GM20000 (cell line): ENCODE measurements around the gene NANS.
A peak's percentile ranks its signal among the peaks of the same experiment; 100 is the strongest.
"Not testable (repeated sequence)": the region's sequence is repeated elsewhere in the genome, so short reads cannot be mapped to it uniquely, and the experiment has no call there.

Experiments
- DNase-seq: peaks from one replicate; pipeline ENCODE4 v3.0.0; 2012; ENCODE audit warnings: low spot score
- TF ChIP-seq, protein P1 (sequence below): IDR thresholded peaks from 2 replicates; pipeline ENCODE4 v1.5.1; 2012; ENCODE audit warnings: mild to moderate bottlenecking, control low read depth; ENCODE audit errors: extremely low read depth, missing control alignments

The NANS gene

DNA sequence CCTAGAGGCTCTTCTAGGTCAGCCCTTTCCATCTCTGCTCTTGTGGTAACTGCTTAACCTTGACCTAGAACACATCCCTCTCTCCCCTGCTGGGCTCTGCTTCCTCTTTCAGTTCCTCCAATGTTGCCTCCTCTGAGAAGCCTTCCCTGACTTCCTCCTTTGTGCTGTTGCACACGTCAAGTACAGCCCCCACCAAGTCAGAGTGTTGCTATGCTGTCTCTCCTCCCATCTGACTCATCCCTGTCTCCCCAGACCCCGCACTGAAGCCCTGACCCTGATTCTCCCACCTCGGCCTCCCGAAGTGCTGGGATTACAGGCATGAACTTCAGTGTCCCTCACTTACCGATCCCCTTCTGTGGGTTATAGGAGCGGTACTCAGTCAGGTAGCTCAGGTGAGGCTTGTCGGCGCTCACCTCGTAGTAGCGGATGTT lies 72.9 kb downstream of the NANS start:
- DNase-seq: peak; percentile 65
- TF ChIP-seq, protein P1, sequence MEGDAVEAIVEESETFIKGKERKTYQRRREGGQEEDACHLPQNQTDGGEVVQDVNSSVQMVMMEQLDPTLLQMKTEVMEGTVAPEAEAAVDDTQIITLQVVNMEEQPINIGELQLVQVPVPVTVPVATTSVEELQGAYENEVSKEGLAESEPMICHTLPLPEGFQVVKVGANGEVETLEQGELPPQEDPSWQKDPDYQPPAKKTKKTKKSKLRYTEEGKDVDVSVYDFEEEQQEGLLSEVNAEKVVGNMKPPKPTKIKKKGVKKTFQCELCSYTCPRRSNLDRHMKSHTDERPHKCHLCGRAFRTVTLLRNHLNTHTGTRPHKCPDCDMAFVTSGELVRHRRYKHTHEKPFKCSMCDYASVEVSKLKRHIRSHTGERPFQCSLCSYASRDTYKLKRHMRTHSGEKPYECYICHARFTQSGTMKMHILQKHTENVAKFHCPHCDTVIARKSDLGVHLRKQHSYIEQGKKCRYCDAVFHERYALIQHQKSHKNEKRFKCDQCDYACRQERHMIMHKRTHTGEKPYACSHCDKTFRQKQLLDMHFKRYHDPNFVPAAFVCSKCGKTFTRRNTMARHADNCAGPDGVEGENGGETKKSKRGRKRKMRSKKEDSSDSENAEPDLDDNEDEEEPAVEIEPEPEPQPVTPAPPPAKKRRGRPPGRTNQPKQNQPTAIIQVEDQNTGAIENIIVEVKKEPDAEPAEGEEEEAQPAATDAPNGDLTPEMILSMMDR: no peak

DNA sequence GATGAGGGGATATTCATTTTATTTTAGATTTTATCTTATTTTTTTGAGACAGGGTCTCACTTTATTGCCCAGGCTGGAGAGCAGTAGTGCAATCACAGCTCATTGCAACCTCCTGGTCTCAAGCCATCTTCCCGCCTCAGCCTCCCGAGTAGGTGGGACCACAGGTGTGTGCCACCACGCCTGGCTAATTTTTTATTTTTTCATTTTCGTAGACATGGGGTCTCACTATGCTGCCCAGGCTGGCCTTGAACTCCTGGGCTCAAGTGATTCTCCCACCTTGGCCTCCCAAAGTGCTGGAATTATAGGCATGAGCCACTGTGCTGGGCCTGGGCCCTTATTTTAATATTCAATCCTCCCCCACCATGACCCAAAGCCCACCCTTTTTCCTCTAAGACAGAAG lies 73.5 kb downstream of the NANS start:
- DNase-seq: not testable (repeated sequence)

DNA sequence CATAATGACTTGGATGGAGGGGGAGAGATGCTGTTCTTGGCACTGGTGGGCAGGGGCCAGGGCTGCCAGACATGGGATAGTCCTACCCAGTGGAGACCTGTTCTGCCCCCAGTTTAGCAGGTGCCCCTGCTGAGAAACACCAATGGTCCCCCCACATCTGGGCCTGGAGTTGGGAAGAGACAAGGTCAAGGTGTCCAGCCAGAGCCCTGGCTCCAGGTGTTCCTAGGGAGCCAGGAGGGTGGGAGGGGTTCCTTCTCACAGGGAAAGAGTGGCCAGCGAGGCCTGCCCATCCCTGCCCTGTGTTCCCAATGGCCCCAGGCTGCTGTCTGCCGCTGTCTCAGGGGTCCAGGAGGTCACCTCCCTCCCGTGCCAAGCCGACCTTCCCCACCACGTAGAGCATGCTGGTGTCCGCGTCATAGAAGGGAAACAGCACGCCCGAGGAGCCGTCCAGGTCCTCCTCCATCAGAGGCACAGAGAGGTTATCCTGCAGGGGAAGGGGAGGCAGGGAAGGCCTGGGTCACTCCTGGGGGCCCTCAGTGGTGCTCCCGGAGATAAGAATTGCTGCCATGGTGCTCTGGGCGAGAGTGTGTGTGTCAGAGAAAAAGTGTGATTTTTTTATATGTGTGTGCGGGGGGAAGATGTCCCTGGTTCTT lies 74.2 kb downstream of the NANS start:
- DNase-seq: no peak
- TF ChIP-seq, protein P1: no peak

DNA sequence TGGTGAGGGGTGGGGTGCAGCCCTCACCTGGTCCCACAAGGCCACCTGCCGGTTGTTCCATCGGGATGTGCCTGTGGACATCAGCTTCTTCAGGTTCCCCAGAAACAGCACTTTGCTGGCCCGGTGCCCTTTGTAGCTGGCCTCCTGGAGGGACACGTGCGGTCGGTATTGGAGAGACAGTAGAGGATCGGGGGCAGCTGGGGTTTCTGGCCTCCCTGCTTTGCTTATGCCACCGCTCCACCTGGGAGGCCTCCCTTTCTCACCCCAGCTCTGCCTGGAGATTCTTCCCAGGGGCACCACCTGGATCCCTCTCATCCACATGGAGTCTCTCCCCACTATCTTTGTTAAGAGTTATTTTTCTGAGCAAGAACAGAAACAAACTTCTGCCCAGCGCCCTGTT lies 75.6 kb downstream of the NANS start:
- TF ChIP-seq, protein P1: no peak
- DNase-seq: no peak
